KBM-7 (cell line): ENCODE results near the gene CEP57L1.
"Not testable (repeated sequence)": the region's sequence is repeated elsewhere in the genome, so short reads cannot be mapped to it uniquely, and the experiment has no call there.

Experiments
- DNase-seq: peaks from one replicate; pipeline ENCODE4 v3.0.0-alpha.2; 2015
- in situ Hi-C: fragments of 300-500 bp; cut with MboI; formaldehyde crosslinking; loops from 2 replicates; pipeline ENCODE4 v1.14.3; 2020; ENCODE audit warnings: low sequenced_read_pairs, low pct_unique_long_range_greater_than_20kb, mixed read lengths

The CEP57L1 gene

DNA sequence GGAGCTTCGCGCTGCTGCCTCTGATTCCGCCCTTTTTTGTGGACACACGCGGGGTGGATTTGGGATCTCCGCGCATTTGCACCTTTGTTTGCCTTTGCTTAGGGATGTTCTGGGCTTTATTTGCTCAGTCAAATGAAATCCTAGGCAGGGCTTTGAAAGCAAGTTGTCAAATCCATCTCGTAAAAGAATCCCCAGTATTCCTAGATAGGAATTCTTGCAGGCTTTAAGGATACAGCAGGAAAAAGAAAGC lies 453 bp downstream of the CEP57L1 start:
- no peak for DNase-seq
- in situ Hi-C loops = loop anchor here (25.0 kb wide), 1 partner anchor 1133 kb away; the partner anchor contains the start of gene SEC63

DNA sequence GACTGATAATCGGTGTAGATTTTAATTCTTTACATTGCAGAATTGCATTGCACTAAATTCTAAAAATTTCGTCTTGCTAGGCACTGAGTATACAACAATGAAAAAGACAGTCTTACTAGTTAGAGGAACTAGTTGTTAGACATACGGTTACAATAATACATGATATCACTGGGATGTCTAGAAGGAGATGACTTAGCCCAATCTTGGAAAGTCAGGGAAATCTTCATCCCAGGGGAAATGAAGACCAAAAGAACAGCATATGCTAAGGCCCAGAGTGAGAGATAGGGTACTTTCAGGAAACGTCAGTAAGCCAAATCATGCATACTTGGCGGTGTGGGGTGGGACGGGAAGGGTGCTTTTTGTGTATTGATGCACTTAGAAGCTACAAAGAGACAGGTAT lies 901 bp downstream of the CEP57L1 start:
- no peak for DNase-seq
- in situ Hi-C loops = loop anchor here (25.0 kb wide), 1 partner anchor 1134 kb away; the partner anchor contains the start of gene SEC63

DNA sequence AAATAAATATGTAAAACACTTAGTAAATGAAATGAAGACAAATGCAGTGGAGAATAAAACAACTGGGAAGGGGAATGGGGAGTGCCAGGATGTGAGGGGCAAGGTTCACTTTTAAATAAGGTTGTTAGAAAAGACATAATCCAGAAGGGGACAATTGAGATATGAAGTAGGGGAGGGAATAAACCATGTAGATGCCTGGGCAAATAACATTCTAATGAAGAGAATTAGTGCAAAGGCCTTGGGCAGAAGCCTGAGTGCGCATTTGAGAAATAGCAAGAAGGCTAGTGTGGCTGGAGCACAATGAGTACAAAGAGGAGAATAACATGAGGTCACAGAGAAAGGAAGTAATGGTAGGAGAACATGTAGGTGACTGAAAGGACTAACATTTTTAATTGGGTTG lies 2.4 kb downstream of the CEP57L1 start:
- in situ Hi-C loops = loop anchor here (25.0 kb wide), 1 partner anchor 1135 kb away; the partner anchor contains the start of gene SEC63
- no peak for DNase-seq

DNA sequence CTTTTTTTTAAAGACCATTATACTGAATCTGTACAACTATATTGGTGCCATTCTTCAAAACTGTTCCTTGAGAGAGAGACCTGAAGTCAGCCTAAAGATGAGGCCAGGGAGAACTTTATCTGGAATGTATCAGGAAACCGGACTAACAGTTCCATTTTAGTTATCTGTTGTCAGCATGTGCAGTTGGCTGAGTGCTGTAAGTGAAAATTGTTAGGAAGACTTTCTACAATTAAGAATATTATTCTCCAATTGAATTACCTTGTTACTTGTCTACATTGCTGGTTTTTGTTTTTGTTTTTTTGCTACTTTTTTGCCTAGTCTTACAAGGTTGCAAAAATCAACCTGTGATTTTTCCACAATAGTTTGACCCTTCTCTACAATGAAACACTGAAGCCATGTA lies 7.5 kb downstream of the CEP57L1 start:
- no peak for DNase-seq
- in situ Hi-C loops = no loop called here

DNA sequence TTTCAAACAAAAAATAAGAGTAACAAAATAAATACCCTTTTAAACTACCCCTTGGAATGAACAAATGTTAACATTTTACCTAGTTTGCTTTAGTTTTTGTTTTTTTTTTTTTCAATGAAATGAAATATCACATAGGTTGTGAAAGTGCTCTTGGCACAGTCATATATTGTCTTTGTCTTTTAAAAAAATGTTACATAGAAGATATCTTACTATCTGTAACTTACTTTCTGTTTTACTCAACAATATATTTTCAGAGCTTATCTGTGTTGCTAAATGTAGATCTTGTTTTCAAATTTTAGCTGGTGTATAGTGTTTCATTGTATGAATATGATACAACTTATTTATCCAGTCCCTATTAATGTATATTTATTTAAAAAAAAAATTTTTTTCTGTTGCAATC lies 8.6 kb downstream of the CEP57L1 start:
- in situ Hi-C loops = no loop called here
- no peak for DNase-seq

DNA sequence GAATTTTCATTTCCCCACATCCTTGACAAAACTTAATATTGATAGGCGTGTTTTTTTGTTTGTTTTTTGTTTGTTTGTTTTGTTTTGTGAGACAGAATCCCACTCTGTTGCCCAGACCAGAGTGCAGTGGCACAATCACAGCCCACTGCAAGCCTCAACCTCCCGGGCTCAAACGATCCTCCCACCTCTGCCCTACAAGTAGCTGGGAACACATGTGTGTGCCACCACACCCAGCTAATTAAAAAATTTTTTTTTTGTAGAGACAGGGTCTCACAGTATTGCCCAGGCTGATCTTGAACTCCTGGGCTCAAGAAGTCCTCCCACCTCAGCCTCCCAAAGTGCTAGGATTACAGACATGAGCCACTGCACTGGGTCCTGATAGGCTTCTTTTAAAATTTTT lies 9.2 kb downstream of the CEP57L1 start:
- no peak for DNase-seq

DNA sequence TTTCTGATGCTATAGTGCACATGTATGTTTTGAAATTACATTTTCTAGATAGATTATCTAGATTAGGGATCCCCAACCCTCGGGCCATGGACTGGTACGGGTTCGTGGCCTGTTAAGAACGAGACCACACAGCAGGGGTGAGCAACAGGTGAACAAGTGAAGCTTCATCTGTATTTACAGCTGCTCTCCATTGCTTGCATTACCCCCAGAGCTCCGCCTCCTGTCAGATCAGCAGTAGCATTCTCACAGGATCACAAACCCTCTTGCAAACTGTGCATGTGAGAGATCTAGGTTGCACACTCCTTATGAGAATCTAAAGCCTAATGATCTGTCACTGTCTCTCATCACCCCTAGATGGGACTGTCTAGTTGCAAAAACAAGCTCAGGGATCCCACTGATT lies 10.4 kb downstream of the CEP57L1 start:
- DNase-seq = no peak
- in situ Hi-C loops = no loop called here

More for the DNA sequence above, 9.2 kb downstream of the CEP57L1 start:
- in situ Hi-C loops = no loop called here

DNA sequence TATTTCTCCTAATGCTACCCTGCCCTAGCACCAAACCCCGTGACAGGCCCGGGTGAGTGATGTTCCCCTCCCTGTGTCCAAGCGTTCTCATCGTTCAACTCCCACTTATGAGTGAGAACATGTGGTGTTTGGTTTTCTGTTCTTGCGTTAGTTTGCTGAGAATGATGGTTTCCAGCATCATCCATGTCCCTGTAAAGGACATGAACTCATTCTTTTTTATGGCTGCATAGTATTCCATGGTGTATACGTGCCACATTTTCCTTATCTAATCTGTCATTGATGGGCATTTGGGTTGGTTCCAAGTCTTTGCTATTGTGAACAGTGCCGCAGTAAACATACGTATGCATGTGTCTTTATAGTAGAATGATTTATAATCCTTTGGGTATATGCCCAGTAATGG lies 14.4 kb downstream of the CEP57L1 start:
- DNase-seq, in situ Hi-C loops: not testable (repeated sequence)

DNA sequence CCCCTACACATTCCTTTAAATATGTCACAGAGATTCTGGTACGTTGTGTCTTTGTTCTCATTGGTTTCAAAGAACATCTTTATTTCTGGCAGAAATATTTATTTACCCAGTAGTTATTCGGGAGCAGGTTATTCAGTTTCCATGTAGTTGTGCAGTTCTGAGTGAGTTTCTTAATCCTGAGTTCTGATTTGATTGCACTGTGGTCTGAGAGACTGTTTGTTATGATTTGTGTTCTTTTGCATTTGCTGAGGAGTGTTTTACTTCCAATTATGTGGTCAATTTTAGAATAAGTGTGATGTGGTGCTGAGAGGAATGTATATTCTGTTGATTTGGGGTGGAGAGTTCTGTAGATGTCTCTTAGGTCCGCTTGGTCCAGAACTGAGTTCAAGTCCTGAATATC lies 17.4 kb downstream of the CEP57L1 start:
- in situ Hi-C loops, DNase-seq: not testable (repeated sequence)

DNA sequence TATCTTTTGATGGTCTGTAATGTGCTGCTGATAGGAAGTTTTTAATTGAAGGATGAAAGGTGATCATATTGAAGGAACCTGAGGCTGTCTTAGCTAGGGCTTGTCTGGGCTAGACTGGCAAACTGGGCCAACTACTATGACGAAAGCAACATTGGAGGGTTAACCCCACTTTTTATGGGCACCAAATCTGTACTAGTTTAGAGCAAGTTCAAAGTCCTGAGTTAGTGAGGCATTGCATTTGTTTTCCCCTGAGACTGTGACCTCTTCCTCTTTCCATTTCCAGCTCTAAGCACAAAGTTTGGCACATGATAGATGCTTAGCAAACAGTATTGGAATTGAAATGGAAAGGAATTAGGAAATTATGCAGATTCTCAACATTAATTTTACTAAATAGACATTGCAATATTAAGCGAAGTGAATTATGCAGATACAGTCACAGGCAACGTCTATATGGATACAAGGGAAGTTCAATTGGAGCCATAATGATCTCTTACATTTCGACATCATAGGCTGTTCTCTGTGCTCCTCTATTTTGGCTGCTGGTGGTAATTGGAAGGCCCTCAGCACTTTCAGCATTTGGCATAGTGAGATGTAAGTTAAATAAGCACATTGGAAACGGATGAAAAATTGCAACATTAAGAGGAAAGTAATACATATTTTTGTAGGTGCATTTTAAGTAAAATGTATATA lies 22.2 kb downstream of the CEP57L1 start:
- in situ Hi-C loops = no loop called here
- peak; percentile 73 for DNase-seq

DNA sequence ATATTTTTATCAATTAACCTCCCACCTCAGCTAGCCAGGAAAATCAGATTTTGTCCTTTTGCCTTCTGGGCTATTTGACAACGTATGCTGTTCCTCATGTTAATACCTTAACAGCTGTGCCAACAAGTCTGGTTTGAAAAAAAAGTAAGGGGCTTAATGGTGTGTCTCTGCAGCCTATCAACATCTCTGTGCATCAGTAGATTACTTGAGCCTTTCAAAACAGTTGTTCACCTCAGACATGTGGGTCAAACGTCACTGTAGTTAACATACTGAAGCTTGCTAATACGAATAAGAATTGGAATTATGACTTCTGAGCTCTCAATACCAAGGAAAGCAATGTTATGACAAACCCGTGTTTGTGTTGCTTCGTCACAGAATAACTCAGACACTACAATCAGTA lies 23.0 kb downstream of the CEP57L1 start:
- DNase-seq = no peak
- in situ Hi-C loops = no loop called here

DNA sequence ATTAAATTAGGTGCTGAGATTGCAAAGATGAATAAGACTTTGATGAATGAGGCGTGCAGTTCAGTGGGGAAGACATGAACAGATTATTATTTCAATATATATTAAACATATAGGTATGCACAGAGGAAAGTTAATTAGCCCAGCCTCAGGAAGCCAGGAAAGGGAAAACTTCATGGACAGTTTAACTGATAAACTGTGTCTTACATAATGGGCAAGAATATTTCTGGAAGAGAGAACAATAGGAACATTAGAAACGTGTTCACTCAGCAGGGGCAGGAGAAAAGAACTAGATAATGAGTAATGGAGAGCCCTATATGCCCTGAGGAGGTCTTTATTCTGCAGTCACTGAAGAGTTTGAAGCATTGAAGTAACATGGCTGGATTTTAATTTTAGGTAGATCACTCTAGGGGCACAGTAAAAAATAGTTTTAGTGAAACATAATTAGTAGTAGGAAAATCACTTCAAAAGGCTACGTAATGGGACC lies 23.6 kb downstream of the CEP57L1 start:
- DNase-seq = no peak
- in situ Hi-C loops = no loop called here

DNA sequence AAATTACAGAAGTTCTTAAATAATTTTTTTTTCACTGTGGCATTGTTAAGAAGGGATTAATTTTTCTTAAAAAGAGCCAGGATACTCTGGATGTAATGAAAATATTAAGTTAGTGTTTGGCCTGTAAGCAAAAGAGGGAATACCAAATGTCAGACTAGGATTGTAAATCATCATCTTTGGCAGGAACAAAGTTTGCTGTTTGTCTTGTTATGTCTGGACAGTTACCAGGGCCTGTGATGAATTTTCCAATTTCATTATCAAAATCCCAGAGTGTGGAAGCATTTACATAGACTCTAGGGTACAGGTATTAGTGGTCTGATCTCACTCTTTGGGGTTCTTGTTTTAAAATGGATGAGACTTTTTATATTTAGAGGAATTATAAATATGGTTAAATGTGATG lies 26.1 kb downstream of the CEP57L1 start:
- in situ Hi-C loops = no loop called here
- DNase-seq = no peak

DNA sequence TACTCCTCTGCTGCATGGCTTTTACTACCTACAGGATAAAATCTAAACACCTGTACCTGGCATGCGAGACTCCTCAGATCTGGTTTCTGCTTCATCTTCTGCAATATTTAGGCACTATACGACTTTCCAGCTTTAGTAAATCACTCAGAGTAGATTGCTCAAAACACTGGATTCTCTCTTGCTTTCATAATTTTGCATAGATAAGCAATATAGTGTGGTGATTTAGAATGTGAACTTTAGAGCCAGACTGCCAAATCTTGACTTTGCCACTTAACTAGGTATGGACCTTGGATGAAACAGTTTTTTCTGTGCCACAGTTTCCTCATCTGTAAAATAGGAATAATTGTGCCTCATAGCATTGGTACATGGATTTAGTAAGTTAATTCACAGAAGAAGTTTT lies 28.9 kb downstream of the CEP57L1 start:
- no peak for DNase-seq
- in situ Hi-C loops = no loop called here

DNA sequence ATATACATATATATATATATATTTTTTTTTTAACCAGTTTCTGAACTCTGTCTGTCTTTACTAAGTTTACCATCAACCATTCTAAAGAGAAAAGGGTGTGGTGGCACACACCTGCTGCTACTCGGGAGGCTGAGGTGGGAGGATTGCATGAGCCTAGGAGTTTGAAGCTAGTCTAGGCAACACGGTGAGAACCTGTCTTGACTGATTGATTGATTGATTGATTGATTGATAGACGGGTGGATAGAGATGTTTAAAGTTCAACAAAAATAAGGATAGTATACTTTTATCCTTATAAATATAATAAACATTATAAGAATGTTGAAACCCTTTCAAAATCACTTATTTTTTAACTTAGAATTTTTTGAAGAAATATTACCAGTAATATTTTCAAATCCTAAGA lies 30.2 kb downstream of the CEP57L1 start:
- in situ Hi-C loops = no loop called here

DNA sequence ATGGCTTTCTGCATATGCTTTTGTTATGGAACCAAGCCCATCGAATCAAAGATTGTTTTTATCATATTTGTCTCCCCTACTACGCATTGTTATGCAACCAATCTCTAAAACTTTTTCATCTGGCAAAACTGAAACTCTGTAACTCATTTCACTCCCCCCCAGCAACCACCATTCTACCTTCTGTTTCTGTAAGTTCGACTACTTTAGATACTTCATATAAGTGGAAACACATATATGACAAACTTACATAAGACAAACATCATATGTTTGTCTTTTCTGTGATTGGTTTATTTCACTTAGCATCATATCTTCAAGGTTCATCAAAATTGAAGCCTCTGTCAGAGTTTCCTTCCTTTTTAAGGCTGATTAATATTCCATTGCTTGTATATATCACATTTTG lies 34.8 kb downstream of the CEP57L1 start:
- DNase-seq = no peak
- in situ Hi-C loops = no loop called here

More for the DNA sequence above, 30.2 kb downstream of the CEP57L1 start:
- DNase-seq = no peak

DNA sequence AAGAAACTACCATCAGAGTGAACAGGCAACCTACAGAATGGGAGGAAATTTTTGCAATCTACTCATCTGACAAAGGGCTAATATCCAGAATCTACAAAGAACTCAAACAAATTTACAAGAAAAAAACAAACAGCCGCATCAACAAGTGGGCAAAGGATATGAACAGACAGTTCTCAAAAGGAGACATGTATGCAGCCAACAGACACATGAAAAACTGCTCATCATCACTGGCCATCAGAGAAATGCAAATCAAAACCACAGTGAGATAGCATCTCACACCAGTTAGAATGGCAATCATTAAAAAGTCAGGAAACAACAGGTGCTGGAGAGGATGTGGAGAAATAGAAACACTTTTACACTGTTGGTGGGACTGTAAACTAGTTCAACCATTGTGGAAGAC lies 40.3 kb downstream of the CEP57L1 start:
- DNase-seq, in situ Hi-C loops: not testable (repeated sequence)

DNA sequence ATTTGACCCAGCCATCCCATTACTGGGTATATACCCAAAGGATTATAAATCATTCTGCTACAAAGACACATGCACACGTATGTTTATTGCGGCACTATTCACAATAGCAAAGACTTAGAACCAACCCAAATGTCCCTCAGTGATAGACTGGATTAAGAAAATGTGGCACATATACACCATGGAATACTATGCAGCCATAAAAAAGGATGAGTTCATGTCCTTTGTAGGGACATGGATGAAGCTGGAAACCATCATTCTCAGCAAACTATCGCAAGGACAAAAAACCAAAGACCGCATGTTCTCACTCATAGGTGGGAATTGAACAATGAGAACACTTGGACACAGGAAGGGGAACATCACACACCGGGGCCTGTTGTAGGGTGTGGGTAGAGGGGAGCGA lies 40.7 kb downstream of the CEP57L1 start:
- in situ Hi-C loops = not testable (repeated sequence)

DNA sequence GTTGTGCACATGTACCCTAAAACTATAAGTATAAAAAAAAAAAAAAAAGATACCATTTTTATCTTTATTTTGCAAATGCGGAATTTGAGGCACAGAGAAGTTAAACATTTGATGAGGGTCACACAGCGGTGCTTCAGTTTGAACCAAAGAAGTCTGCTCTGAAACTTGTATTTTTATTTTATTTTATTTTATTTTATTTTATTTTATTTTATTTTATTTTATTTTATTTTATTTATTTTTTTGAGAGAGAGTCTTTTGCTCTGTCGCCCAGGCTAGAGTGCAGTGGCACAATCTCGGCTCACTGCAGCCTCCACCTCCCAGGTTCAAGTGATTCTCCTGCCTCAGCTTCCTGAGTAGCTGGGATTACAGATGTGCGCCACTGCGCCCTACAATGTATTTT lies 41.2 kb downstream of the CEP57L1 start:
- in situ Hi-C loops, DNase-seq: not testable (repeated sequence)

More for the DNA sequence above, 40.7 kb downstream of the CEP57L1 start:
- not testable (repeated sequence) for DNase-seq

DNA sequence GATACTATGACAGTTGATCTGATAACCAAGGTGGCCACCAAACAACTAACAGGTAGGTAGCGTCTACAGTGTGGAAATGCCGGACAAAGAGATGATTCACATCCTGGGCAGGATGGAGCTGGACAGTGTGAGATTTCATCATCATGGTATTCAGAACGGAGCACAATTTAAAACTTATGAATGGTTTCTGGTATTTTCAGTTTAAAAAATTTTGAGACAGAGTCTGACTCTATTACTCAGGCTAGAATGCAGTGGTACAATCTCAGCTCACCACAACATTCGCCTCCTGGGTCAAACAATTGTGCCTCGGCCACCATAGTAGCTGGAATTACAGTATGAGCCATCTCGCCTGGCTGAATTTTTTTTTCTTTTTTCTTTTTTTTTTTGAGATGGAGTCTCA lies 43.8 kb downstream of the CEP57L1 start:
- in situ Hi-C loops = no loop called here
- no peak for DNase-seq

DNA sequence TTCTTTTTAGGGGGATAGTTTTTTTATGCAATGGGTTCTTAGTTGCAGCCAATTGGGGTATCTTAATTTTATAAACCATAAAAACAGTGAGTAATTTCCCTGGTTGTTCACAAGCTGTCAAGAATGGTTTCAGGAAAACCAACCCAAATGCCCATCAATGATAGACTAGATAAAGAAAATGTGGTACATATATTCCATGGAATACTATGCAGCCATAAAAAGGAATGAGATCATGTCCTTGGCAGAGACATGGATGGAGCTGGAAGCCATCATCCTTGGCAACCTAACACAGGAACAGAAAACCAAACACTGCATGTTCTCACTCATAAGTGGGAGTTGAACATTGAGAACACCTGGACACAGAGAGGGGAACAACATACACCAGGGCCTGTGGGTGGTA lies 46.8 kb downstream of the CEP57L1 start:
- in situ Hi-C loops, DNase-seq: not testable (repeated sequence)
